HepG2 (cell line): ENCODE data around the gene TPX2. TPM values are rescaled to one million over a fixed set of nuclear protein-coding genes. Genes with fewer than 3 reads are reported as not detected.

Experiments
- ASH2L ChIP-seq: fragments of 300-600, 200-600 bp; sonication (generic); IDR thresholded peaks from 2 replicates; pipeline ENCODE4 v1.7.0; 2017; ENCODE audit warnings: low read depth, mild to moderate bottlenecking, moderate library complexity, mixed read lengths, low read length; ENCODE audit not compliant: insufficient read length
- KDM1A ChIP-seq: IDR thresholded peaks from 2 replicates; pipeline ENCODE4 v1.6.1; 2016; ENCODE audit warnings: missing compliant biosample characterization
- NFKB2 ChIP-seq: sonication (generic); formaldehyde crosslinking; IDR thresholded peaks from 2 replicates; pipeline ENCODE4 v1.4.0; 2020; ENCODE audit warnings: missing genetic modification reagents, borderline replicate concordance
- NKX3-1 ChIP-seq: sonication (generic); formaldehyde crosslinking; IDR thresholded peaks from 2 replicates; pipeline ENCODE4 v1.5.0; 2020; ENCODE audit warnings: missing genetic modification reagents
- PAWR ChIP-seq: sonication (generic); formaldehyde crosslinking; IDR thresholded peaks from 2 replicates; pipeline ENCODE4 v1.4.0; 2020; ENCODE audit warnings: missing genetic modification reagents, mild to moderate bottlenecking, borderline replicate concordance
- PHB2 ChIP-seq: fragments of 450-650 bp; IDR thresholded peaks from 2 replicates; pipeline ENCODE4 v1.6.1; 2018; ENCODE audit not compliant: partially characterized antibody
- POLR2AphosphoS2 ChIP-seq: IDR thresholded peaks from 2 replicates; pipeline ENCODE4 v1.6.1; 2011; ENCODE audit warnings: low read depth, low read length, improper control_type of control experiment
- RFX5 ChIP-seq: IDR thresholded peaks from 2 replicates; pipeline ENCODE4 v1.6.1; 2011; ENCODE audit warnings: low read depth, low read length, improper control_type of control experiment
- RFXAP ChIP-seq: sonication (generic); formaldehyde crosslinking; IDR thresholded peaks from 2 replicates; pipeline ENCODE4 v1.4.0; 2020; ENCODE audit warnings: missing genetic modification reagents, borderline replicate concordance
- TSC22D2 ChIP-seq: sonication (generic); formaldehyde crosslinking; IDR thresholded peaks from 2 replicates; pipeline ENCODE4 v1.5.1; 2020; ENCODE audit warnings: missing genetic modification reagents, mild to moderate bottlenecking, borderline replicate concordance
- ZMAT3 ChIP-seq: sonication (generic); formaldehyde crosslinking; conservative IDR thresholded peaks from 2 replicates; pipeline ENCODE4 v1.7.0; 2021; ENCODE audit warnings: missing genetic modification reagents
- ZNF143 ChIP-seq: sonication (generic); formaldehyde crosslinking; IDR thresholded peaks from 2 replicates; pipeline ENCODE4 v1.4.0; 2020; ENCODE audit warnings: missing genetic modification reagents
- ZNF225 ChIP-seq: sonication (generic); formaldehyde crosslinking; IDR thresholded peaks from 2 replicates; pipeline ENCODE4 v1.4.0; 2020; ENCODE audit warnings: mild to moderate bottlenecking, missing genetic modification reagents
- ZNF577 ChIP-seq: sonication (generic); formaldehyde crosslinking; IDR thresholded peaks from 2 replicates; pipeline ENCODE4 v1.4.0; 2020; ENCODE audit warnings: mild to moderate bottlenecking, low read depth, missing genetic modification reagents, borderline replicate concordance
- ZNF615 ChIP-seq: sonication (generic); formaldehyde crosslinking; IDR thresholded peaks from 2 replicates; pipeline ENCODE4 v1.5.0; 2020; ENCODE audit warnings: mild to moderate bottlenecking, missing genetic modification reagents, borderline replicate concordance
- ZUFSP ChIP-seq: sonication (generic); formaldehyde crosslinking; IDR thresholded peaks from 2 replicates; pipeline ENCODE4 v1.9.0; 2021; ENCODE audit warnings: missing genetic modification reagents, mild to moderate bottlenecking, borderline replicate concordance
- polyA plus RNA-seq, 8 experiments: library from polyadenylated mRNA; depleted of rRNA in 3 of 8; stranded (reverse) in 7 of 8; unstranded in 1 of 8; fragments of >200 nt; fragmentation: Illumina TruSeq in 4 of 8; extraction: Trizol in 4 of 8; gene quantifications; 2 replicates each; pipeline versions ENCODE4 v1.2.1 to v1.2.3, GENCODE V29; 2011 to 2016; ENCODE audit warnings: low read depth in 4 of 8, missing spikeins in 1 of 8, mixed read lengths in 1 of 8; ENCODE audit not compliant: insufficient read depth in 1 of 8
- total RNA-seq, 5 experiments: library from RNA; depleted of rRNA; stranded (reverse); fragments of >200 nt; fragmentation: Illumina TruSeq; extraction: Trizol; gene quantifications; 2 replicates each; pipeline ENCODE4 v1.2.3, GENCODE V29; 2016; ENCODE audit warnings: low read depth in 1 of 5
- TF ChIP-seq, protein P1 (sequence below): sonication (generic); formaldehyde crosslinking; IDR thresholded peaks from 2 replicates; pipeline ENCODE4 v1.9.0; 2021; ENCODE audit warnings: missing genetic modification reagents, mild to moderate bottlenecking, borderline replicate concordance
- TF ChIP-seq, protein P2 (sequence below): sonication (generic); formaldehyde crosslinking; IDR thresholded peaks from 2 replicates; pipeline ENCODE4 v1.8.1; 2023; ENCODE audit warnings: mild to moderate bottlenecking, missing genetic modification reagents
- TF ChIP-seq, protein P3 (sequence below): sonication (generic); formaldehyde crosslinking; IDR thresholded peaks from 2 replicates; pipeline ENCODE4 v1.4.0; 2020; ENCODE audit warnings: missing genetic modification reagents
- TF ChIP-seq, protein P4 (sequence below): IDR thresholded peaks from 2 replicates; pipeline ENCODE4 v1.6.1; 2012; ENCODE audit warnings: low read depth, low read length, improper control_type of control experiment

TPX2 gene
- total and polyA plus RNA-seq, 2 of the 13 experiments (the other 11 are each of a cell fraction or from before 2014, with no cell fraction given): 34.3 to 124 TPM

DNA sequence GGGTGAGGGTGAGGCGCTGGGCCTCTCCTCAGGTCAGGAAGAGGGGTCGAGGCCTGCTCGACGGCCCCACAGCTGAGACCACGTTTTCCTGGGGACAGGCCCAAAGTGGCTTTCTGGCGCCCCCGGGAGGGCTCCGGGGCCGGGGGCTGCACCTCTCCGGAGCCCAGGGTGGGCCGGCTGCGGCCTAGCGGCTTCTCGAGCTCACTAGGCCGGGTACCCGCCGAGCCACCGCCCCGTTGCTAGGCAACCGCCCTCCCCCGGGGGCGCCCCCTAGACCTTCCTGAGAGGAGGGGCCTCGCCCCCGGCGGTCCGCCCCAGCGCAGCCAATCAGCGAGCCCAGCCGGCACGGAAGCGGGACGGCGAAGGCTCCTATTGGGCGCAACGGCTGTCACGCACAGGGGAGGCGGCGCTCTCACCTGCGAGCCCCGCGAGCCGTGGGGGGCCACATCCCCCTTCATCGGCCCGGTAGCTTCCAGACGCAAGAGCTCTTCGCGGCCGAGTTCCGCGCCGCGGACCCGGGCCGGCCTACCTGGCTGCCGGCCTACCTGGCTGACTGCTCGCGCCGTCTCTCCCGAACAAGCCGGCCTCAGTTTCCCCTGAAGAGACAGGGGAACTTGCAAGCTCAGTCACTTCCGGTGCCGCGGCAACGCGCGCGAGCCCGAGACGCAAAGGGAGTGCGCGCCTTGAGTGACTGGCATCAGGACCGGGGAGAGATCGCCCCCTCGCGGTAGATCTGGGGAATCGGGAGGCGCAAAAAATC is 15.6 kb upstream of the TPX2 start (continued):
- no peak for TF ChIP-seq ZUFSP (CRISPR knock-in tag)
- TF ChIP-seq TSC22D2 (CRISPR knock-in tag): no peak
- peak; percentile 100 for TF ChIP-seq ASH2L
- no peak for TF ChIP-seq ZNF615 (CRISPR knock-in tag)
- TF ChIP-seq ZMAT3 (CRISPR knock-in tag): peak; percentile 93
- peak; percentile 73 for TF ChIP-seq ZNF225 (CRISPR knock-in tag)
- peak; percentile 78 for TF ChIP-seq NFKB2
- TF ChIP-seq, protein P1, sequence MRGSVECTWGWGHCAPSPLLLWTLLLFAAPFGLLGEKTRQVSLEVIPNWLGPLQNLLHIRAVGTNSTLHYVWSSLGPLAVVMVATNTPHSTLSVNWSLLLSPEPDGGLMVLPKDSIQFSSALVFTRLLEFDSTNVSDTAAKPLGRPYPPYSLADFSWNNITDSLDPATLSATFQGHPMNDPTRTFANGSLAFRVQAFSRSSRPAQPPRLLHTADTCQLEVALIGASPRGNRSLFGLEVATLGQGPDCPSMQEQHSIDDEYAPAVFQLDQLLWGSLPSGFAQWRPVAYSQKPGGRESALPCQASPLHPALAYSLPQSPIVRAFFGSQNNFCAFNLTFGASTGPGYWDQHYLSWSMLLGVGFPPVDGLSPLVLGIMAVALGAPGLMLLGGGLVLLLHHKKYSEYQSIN: no peak
- TF ChIP-seq, protein P2, sequence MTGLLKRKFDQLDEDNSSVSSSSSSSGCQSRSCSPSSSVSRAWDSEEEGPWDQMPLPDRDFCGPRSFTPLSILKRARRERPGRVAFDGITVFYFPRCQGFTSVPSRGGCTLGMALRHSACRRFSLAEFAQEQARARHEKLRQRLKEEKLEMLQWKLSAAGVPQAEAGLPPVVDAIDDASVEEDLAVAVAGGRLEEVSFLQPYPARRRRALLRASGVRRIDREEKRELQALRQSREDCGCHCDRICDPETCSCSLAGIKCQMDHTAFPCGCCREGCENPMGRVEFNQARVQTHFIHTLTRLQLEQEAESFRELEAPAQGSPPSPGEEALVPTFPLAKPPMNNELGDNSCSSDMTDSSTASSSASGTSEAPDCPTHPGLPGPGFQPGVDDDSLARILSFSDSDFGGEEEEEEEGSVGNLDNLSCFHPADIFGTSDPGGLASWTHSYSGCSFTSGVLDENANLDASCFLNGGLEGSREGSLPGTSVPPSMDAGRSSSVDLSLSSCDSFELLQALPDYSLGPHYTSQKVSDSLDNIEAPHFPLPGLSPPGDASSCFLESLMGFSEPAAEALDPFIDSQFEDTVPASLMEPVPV (CRISPR knock-in tag): peak; percentile 95
- peak; percentile 85 for TF ChIP-seq RFXAP (CRISPR knock-in tag)
- TF ChIP-seq ZNF577: no peak
- peak; percentile 91 for TF ChIP-seq NKX3-1 (CRISPR knock-in tag)
- TF ChIP-seq, protein P3, sequence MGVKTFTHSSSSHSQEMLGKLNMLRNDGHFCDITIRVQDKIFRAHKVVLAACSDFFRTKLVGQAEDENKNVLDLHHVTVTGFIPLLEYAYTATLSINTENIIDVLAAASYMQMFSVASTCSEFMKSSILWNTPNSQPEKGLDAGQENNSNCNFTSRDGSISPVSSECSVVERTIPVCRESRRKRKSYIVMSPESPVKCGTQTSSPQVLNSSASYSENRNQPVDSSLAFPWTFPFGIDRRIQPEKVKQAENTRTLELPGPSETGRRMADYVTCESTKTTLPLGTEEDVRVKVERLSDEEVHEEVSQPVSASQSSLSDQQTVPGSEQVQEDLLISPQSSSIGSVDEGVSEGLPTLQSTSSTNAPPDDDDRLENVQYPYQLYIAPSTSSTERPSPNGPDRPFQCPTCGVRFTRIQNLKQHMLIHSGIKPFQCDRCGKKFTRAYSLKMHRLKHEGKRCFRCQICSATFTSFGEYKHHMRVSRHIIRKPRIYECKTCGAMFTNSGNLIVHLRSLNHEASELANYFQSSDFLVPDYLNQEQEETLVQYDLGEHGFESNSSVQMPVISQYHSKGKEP (CRISPR knock-in tag): peak; percentile 90
- TF ChIP-seq ZNF143 (CRISPR knock-in tag): 0 out of 2 replicates have a peak, but pooled peaks have one; percentile 44
- 0 out of 2 replicates have a peak, but pooled peaks have one; percentile 9 for TF ChIP-seq POLR2AphosphoS2
- TF ChIP-seq PAWR (CRISPR knock-in tag): no peak; the same call in 1 of the 2 replicates
- TF ChIP-seq, protein P4, sequence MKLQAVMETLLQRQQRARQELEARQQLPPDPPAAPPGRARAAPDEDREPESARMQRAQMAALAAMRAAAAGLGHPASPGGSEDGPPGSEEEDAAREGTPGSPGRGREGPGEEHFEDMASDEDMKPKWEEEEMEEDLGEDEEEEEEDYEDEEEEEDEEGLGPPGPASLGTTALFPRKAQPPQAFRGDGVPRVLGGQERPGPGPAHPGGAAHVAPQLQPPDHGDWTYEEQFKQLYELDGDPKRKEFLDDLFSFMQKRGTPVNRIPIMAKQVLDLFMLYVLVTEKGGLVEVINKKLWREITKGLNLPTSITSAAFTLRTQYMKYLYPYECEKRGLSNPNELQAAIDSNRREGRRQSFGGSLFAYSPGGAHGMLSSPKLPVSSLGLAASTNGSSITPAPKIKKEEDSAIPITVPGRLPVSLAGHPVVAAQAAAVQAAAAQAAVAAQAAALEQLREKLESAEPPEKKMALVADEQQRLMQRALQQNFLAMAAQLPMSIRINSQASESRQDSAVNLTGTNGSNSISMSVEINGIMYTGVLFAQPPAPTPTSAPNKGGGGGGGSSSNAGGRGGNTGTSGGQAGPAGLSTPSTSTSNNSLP: peak; percentile 99
- peak; percentile 64; the same call in 1 of the 2 replicates for TF ChIP-seq RFX5
- TF ChIP-seq PHB2: no peak
- peak; percentile 66; the same call in 1 of the 2 replicates for TF ChIP-seq KDM1A (CRISPR knock-in tag)
